ENCODE data around the gene PADI4. TPM values are rescaled to one million over a fixed set of nuclear protein-coding genes. Genes with fewer than 3 reads are reported as not detected.

The PADI4 gene
- total RNA-seq, 3 donors from 2014 or later (not counting 1 experiment from before 2014, with no cell fraction given), result 1.4 to 11.6 (median 1.7) TPM

DNA sequence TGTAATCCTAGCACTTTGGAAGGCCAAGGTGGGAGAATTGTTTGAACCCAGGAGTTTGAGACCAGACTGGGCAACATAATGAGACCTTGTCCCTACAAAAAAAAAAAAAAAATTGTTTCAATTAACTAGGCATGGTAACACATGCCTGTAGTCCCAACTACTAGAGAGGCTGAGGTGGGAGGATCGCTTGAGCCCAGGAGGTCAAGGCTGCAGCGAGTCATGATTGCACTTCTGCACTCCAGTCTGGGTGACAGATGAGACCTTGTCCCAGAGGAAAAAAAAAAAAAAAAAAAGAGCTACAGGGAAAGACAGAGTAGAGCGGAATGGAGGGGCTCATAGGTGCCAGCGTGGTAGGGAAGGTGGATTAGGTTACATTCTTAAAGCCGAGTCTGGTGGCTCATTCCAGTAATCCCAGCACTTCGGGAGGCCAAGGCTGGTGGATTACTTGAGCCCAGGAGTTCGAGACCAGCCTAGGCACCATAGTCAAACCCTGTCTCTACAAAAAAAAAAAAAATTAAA is 43.0 kb downstream of the PADI4 start:
- no peaks in the 10 kb centered on the region for H3K9me3 Mint-ChIP-seq
- Histone ChIP-seq H3K4me1 (ENCODE audit: control insufficient read depth, insufficient read depth, low read length) (peaks cover 6% of the 10 kb centered on the region), H3K27me3 (ENCODE audit: control insufficient read depth, insufficient read depth, low read length) (no peaks in the 10 kb centered on the region), H3K36me3 (ENCODE audit: control insufficient read depth, insufficient read depth, low read length) (no peaks in the 10 kb centered on the region), H3K9me3 (ENCODE audit: control insufficient read depth, insufficient read depth, low read length) (no peaks in the 10 kb centered on the region), H3K27ac (ENCODE audit: low read length) (no peak overlapping the region), H3K4me3 (ENCODE audit: low read length) (no peak overlapping the region)
- WGBS (ENCODE audit: insufficient coverage), result 87% methylated on average over 6 of the region's 7 CpGs
- H3K36me3 Mint-ChIP-seq, result no peaks in the 10 kb centered on the region
- peaks cover 3 to 6% of the 10 kb centered on the region in 2 donors for H3K27me3 Mint-ChIP-seq (ENCODE audit: low read depth in 2 of 2)
- no peaks in the 10 kb centered on the region for H3K4me1 Mint-ChIP-seq
- ATAC-seq (no peak), DNase-seq (no peak)
- no peak overlapping the region for H3K4me3 Mint-ChIP-seq
- intact Hi-C loops (cut with micrococcal nuclease), result no loop called here
- TF ChIP-seq, protein P1, sequence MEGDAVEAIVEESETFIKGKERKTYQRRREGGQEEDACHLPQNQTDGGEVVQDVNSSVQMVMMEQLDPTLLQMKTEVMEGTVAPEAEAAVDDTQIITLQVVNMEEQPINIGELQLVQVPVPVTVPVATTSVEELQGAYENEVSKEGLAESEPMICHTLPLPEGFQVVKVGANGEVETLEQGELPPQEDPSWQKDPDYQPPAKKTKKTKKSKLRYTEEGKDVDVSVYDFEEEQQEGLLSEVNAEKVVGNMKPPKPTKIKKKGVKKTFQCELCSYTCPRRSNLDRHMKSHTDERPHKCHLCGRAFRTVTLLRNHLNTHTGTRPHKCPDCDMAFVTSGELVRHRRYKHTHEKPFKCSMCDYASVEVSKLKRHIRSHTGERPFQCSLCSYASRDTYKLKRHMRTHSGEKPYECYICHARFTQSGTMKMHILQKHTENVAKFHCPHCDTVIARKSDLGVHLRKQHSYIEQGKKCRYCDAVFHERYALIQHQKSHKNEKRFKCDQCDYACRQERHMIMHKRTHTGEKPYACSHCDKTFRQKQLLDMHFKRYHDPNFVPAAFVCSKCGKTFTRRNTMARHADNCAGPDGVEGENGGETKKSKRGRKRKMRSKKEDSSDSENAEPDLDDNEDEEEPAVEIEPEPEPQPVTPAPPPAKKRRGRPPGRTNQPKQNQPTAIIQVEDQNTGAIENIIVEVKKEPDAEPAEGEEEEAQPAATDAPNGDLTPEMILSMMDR (IDR thresholded peaks at IDR 0.05), result no peak
- no peak overlapping the region for H3K27ac Mint-ChIP-seq

DNA sequence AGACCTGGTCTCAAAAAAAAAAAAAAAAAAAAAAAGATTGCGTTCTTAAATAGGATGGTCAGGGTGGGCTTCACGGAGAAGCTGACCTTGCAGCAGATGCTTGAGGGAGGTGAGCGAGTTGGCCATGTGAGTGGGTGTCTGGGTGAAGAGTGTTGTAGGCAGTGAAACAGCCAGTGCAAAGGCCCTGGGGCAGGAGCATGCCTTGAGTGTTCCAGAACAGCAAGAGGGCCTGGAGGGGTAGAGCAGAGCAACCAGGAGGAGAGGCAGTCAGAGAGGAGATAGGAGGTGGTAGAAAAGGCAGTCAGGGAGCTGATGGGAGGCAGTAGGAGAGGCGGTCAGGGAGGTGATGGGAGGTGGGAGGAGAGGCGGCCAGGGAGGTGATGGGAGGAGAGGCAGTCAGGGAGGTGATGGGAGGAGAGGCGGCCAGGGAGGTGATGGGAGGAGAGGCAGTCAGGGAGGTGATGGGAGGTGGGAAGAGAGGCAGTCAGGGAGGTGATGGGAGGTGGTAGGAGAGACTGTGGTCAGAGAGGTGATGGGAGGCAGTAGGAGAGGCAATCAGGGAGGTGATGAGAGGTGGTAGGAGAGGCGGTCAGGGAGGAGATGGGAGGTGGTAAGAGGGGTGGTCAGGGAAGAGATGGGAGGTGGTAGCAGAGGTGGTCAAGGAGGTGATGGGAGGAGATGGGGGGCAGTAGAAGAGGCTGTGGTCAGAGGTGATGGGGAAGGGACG is 43.8 kb downstream of the PADI4 start:
- H3K4me3 ChIP-seq (ENCODE audit: low read length), result no peak overlapping the region
- no peak overlapping the region for H3K27ac ChIP-seq (ENCODE audit: low read length)
- Mint-ChIP-seq H3K27me3 (ENCODE audit: low read depth in 2 of 2) (peaks cover 3 to 6% of the 10 kb centered on the region in 2 donors), H3K9me3 (no peaks in the 10 kb centered on the region), H3K27ac (no peak overlapping the region), H3K4me3 (no peak overlapping the region), H3K4me1 (peaks cover 0 to 6% of the 10 kb centered on the region in 2 donors), H3K36me3 (no peaks in the 10 kb centered on the region)
- no peaks in the 10 kb centered on the region for H3K36me3 ChIP-seq (ENCODE audit: control insufficient read depth, insufficient read depth, low read length)
- peaks cover 8% of the 10 kb centered on the region for H3K4me1 ChIP-seq (ENCODE audit: control insufficient read depth, insufficient read depth, low read length)
- intact Hi-C loops (cut with micrococcal nuclease), result no loop called here
- WGBS (ENCODE audit: insufficient coverage), result 91% methylated on average over 7 of the region's 8 CpGs
- no peaks in the 10 kb centered on the region for H3K9me3 ChIP-seq (ENCODE audit: control insufficient read depth, insufficient read depth, low read length)
- TF ChIP-seq, protein P1 (IDR thresholded peaks at IDR 0.05), result no peak
- DNase-seq, result no peak
- H3K27me3 ChIP-seq (ENCODE audit: control insufficient read depth, insufficient read depth, low read length), result no peaks in the 10 kb centered on the region
- ATAC-seq, result no peak

DNA sequence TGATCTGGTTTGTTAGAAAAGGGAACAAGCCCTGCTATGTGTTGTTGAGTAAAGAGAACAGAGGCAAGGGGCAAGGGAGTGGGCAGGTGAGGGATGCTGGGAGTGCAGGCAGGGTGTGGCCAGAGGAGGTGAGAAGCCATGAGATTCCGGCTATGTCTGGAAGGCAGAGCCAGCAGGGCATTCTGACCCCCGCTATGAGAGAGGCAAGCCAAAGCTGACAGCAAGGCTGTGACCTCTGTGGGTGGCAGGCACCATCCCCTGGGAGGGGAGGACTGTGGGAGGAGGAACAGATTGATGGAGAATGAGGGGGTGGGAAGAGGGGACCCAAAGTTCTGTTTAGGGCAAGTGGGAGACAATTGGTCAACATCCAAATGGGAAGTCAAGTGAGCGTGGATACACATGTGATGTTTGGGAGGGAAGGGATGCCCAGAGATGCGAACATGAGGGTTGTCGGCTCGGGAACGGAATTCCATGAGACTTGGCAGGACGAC is 44.5 kb downstream of the PADI4 start:
- Histone ChIP-seq H3K9me3 (ENCODE audit: control insufficient read depth, insufficient read depth, low read length) (no peaks in the 10 kb centered on the region), H3K27ac (ENCODE audit: low read length) (no peak overlapping the region), H3K4me3 (ENCODE audit: low read length) (no peak overlapping the region), H3K27me3 (ENCODE audit: control insufficient read depth, insufficient read depth, low read length) (no peaks in the 10 kb centered on the region), H3K4me1 (ENCODE audit: control insufficient read depth, insufficient read depth, low read length) (peaks cover 8% of the 10 kb centered on the region), H3K36me3 (ENCODE audit: control insufficient read depth, insufficient read depth, low read length) (no peaks in the 10 kb centered on the region)
- Mint-ChIP-seq H3K9me3 (no peaks in the 10 kb centered on the region), H3K4me3 (no peak overlapping the region), H3K36me3 (no peaks in the 10 kb centered on the region), H3K27me3 (ENCODE audit: low read depth in 2 of 2) (peaks cover 3 to 6% of the 10 kb centered on the region in 2 donors), H3K27ac (no peak overlapping the region), H3K4me1 (peaks cover 0 to 6% of the 10 kb centered on the region in 2 donors)
- DNase-seq (no peak), ATAC-seq (no peak)
- TF ChIP-seq, protein P1 (IDR thresholded peaks at IDR 0.05), result no peak
- intact Hi-C loops (cut with micrococcal nuclease), result no loop called here
- 91% methylated on average over 8 of the region's 8 CpGs for WGBS (ENCODE audit: insufficient coverage)
